Islet of Langerhans (tissue), 1 donor: ENCODE results near the gene CSN1S1.
"Not testable (repeated sequence)": the region's sequence is repeated elsewhere in the genome, so short reads cannot be mapped to it uniquely, and the experiment has no call there.

Experiments used
- FAIRE-seq: peaks from one replicate; lab custom pipeline; 2011; peaks lifted over from hg19 to GRCh38; lab: Jason Lieb, UNC

CSN1S1 gene, protein sequence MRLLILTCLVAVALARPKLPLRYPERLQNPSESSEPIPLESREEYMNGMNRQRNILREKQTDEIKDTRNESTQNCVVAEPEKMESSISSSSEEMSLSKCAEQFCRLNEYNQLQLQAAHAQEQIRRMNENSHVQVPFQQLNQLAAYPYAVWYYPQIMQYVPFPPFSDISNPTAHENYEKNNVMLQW

DNA sequence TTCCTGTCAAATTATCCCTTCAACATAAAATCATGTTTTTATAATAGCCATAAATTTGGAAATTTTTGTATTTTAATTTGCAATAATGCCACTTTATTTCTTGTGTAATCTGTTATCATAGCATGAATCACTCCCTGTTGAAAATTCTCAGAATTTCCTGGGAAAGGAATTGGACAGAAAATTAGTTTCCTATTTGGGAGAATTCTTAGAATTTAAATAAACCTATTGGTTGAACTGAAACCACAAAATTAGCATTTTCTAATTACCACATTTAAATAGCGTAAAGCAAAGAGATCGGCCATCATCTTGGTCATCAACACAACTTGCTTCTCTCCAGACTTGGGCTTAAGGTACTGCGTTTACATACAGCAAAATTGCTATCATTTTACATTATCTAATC, at the start of gene CSN1S1:
Gene CSN1S1 (plus strand): TSS at position 301 of the 400 bp plus-strand sequence. CDS start 1,488 bp downstream, outside the sequence.
- FAIRE-seq, result peak; percentile 60

DNA sequence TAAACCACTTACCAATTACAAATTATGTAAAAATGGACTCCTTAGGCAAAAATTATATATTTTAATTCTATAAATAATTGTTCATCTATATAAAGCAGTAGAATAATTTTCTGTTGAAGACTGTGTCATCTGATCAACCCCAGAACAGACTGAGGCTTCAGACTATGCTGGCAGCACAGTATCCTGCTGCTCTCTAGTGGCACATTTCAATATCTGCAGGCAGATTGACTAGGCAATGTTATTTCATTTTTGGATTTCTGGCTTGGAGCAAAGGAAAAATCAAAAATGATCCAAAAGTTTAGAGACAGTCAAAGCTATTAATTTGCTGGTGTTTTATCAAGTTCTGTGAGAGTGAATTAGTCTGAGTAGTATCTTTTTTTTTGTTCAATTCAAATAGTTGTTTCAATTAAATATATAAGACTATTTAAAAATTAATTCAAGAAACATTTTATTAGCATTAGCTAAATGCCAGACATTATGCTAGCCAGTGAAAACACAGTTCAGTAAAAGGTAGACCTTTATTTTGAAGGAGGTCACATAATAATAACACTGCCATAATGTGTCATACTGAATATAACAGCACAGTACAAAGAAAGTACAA, 49.6 kb upstream of the CSN1S1 start:
- peak; percentile 99 for FAIRE-seq

DNA sequence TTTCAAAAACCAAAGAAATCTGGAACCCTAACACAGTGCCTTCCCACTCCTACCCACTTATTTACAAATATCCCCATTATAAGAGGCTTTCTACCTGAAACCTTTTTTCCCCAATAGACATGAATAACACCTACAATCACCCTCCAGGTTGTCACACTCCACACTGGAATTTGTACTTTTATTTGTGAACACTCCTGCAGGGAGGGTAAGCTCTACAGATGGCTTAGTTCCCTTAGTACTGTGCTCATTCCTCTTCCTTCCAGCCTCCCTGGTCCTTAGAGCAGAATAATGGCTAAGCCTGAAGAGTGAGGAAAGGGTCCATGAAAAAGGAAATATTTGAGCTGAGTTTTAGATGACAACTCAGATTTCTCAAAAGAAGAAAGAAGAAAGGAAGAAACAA, 48.7 kb upstream of the CSN1S1 start:
- FAIRE-seq, result no peak

DNA sequence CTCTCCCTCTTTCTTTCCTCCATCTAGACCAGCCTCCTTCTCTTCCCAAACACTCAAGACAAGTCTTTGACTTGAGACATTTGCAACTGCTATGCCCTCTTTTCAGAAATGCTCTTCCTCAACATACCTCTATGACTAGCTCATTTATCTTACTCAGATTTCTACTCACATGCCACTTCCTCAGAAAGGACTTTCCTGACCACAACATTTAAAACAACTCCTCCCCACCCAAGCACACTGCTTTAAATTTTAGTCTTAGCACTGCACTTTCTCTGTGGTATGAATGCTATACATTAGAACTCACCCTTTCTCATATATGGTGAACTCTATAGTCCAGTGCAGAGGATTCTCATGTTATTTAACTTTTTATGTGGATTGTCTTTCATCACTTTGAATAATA, 42.5 kb upstream of the CSN1S1 start:
- FAIRE-seq, result no peak

DNA sequence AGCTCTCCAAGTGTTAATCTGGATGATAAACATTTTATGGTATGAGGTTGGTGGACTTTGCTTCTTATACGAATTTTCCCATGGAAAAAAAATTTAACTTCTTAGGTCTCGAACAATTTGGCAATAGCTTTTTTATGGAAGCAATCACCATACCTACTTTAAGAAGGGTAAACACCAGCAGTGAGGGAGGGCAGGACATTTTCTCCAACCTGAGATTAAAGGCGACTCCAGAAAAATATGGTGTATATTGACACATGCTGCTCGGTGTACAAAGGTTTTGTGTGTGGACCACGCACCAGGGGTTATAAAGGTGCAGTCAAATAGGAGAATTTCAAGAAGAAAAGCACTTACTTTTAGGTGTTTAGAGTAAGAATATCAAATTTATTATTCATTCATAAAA, 36.7 kb upstream of the CSN1S1 start:
- no peak for FAIRE-seq

DNA sequence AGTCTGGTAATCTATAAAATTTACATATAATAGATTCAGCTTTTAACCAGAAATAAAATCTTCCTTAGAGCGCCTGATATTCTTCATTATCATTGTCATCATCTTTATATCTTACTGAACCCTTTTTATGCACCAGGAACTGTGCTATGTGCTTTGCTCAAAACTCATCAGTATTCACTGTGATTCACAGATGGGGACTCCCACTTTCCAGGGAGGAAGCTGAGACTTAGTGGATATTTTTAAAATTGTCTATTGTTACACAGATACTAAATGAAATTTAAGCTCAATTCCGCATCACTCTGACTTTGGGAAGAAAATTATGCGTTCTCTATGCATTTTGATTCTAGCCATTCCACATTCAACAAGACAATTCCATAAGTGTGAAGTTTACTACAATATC, 36.1 kb upstream of the CSN1S1 start:
- no peak for FAIRE-seq

DNA sequence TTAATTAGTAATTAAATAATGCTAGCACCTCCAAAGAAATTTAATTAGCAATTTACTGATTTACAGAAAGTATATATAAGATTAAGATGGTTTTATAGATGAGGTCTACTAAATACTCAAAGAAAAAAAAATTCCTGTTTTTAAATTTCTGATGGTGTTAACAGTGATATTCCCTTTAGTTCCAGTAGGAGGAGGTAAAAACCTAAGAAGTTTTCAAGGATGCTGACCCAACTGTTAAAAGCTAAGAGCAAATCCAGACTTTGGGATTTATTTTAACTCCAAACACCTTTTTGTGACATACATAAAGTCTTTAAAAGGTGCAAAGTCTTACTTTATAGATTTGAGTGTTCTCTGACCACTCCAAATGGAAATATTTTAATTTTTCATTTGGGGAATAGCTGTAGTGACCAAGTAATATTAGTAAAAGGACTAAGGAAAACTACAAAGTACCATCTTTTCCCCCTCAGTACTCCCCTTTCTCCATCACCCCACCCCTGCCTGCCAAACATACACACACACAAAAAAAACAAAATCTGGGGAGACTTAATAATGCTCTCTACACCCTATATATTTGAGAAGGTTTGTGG, 34.2 kb upstream of the CSN1S1 start:
- FAIRE-seq, result peak; percentile 92

DNA sequence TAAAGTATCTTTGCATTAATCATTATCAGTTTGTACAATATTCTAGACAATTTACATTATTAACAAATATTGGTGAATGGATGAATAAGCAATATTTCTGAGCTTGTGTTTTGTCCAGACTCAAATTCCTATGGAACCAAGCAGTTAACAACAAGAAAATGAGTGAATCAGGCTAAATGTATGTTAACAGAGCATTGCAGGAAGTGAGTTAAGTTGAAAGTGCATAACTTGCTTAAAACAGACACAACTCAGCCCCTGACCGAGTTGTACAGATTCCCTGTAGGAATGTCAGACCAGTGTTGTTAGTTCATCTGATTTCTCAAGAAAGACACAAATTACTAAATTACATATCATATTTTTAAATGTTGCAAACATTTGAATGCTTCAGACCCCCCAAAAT, 23.7 kb upstream of the CSN1S1 start:
- FAIRE-seq, result no peak

DNA sequence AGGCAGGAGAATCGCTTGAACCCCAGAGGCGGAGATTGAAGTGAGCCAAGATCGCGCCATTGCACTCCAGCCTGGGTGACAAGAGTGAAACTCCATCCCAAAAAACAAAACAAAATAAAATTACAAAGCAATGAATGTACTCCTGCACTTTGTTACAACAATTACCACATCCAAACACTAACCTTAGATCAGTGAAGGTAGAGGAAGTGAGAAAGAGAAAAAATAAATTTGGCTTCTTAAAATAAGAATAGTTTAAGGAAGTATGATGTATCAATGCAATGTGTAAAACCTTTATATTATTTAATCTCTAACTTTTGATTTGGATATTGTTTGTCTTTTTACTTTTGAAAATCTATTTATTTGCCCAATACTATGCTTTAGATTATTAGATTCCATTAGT, 21.7 kb upstream of the CSN1S1 start:
- FAIRE-seq, result no peak

DNA sequence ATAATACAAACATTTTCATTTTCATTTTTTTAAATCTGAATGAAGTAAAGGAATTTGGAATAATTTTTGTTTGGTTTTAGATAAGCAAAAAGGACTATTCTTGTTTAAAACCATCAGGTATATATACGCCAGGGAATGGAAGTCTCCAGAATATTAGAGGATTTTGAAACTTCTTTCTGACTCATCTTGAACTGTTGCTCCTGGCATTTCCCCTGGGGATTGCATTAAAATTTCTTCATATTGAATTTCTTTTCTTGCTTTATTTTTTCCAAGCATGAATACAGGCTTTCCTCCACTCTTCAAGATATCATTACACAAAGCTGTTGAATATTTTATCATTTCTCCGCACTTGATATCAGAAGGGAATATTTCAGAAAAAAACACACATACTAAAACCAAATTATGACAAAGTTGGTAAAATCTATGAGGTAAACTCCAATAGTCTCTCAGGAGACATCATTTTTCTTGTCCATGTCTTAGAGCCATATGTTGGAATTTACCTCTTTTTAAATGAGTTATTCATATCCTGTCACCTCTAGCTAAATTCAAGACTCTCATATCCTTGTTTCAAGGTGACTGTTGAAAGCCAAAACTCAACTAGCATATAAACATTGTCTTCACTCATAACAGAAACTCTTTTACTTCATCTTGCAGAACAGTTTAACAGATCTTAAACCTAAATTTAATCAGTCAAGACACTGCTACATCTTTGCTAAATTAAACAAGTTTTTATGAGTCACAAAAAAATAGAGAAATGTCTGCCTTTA, 20.7 kb upstream of the CSN1S1 start:
- no peak for FAIRE-seq

DNA sequence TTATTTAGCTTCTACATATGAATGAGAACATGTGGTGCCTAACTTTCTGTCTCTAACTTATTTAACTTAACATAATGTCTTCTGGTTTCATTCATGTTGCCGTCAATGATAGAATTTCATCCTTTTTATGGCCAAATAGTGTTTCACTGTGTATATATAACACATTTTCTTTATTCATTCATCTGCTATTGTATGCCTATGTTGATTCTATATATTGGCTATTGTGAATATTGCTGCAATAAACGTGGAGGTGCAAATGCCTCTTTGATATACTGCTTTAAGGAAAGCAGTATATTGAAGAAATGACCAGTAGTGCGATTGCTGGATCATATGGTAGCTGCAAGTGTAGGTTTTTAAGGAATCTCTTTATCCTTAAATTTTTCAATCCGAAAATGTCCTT, 10.0 kb upstream of the CSN1S1 start:
- FAIRE-seq, result no peak

DNA sequence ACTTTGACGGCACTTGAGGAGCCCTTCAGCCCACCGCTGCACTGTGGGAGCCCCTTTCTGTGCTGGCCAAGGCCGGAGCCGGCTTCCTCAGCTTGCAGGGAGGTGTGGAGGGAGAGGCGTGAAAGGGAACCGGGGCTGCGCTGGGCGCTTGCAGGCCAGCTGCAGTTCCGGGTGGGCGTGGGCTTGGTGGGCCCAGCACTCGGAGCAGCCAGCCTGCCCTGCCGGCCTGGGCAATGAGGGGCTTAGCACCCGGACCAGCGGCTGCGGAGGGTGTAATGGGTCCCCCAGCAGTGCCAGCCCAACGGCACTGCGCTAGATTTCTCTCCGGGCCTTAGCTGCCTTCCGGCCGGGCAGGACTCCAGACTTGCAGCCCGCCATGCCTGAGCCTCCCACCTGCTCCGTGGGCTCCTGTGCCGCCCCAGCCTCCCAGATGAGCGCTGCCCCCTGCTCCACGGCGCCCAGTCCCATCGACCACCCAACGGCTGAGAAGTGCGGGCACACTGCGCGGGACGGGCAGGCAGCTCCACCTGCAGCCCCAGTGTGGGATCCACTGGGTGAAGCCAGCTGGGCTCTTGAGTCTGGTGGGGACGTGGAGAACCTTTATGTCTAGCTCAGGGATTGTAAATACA, 7.0 kb upstream of the CSN1S1 start:
- not testable (repeated sequence) for FAIRE-seq

DNA sequence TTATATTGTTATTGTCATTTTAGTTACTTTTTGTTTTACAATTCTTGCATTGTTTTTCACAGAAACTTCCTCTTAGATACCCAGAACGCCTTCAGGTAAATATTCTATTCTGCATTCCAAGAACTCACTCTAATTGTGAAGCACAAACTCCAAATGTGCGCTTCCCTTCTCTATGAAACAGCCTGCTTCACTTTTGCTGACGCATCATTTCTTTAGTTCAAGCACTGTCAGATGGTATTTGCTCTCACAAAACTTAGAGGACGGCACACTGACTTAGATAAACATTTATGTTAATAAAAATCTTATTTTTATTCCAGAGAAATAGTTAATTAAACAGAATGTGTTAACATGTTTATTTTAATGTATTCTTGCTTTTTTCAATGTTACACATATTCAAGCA, 3.3 kb downstream of the CSN1S1 start:
- peak; percentile 24 for FAIRE-seq

DNA sequence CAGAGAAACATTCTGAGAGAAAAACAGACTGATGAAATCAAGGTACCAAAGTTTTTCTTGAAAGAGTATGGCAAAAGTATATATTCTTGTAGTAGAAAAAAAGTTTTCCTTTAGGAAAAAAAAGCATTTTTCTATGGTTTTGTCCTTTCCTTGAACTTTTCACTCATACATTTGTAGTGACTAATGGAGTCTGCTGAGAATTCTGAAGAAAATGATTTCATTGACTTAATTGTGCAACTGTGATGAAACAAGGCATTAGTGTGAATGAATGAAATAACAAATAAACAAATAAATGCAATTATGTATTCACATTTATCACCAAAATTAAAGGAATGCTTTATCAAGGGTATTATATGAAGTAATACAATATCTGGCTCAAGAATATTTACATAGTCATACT, 5.7 kb downstream of the CSN1S1 start:
- FAIRE-seq, result no peak

DNA sequence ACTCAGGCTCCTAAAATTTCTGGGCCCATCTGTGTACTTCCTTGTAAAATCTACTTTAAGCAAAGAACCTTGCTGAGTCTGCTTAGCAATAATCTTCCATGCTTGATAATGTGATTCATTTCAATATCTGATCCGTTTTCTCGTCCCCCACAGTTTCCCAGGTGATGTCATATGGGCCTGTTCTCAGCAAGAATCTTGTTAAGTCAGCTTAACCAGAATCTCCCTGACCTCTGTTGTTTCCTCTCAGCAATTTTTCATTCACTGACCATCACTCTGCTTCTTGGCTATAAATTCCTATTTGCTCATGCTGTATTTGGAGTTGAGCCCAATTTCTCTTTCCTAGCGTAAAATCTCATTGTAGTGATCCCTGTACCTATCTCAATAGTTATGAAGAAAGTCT, 20.7 kb downstream of the CSN1S1 start:
- FAIRE-seq, result no peak

DNA sequence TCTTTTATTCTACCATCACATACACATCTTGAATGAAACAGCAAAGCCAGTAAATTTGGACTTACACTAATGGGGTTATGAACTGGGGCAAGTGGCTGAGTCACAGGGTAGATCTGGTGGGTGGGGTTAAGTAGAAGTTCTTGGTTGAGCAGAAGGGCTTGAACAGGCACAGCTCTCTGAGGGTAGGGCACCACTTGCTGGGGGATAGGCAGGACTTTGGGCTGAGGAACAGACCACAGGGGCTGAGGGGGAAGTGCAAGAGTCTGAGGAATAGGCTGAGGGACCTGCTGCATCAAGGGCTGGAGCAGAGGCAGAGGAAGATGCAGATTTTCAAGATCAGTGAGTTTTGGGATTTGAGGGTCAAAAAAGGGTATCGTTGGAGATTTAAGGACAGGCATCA, 26.3 kb downstream of the CSN1S1 start:
- no peak for FAIRE-seq

DNA sequence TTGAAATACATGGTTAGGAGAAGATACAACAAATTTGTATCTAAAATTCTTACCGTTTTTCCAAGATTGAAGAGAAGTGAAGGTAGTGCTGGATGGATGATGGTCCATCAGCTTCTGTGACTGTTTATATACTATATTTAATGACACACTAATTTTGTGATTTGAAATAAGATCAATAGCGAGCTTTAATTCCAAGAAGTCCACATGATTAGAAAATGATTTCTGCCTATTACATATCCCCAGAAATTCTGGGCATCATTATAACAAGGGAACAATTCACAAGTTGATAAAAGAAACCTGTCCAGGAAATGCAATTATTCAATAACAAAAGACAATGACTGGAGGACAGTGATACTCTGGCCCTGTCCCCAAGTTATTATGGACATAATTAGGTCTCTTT, 34.8 kb downstream of the CSN1S1 start, which contains the start of gene CSN2:
Gene CSN2 (minus strand): TSS at position 101 of the 400 bp plus-strand sequence. CDS start 4,733 bp downstream, outside the sequence.
- no peak for FAIRE-seq

DNA sequence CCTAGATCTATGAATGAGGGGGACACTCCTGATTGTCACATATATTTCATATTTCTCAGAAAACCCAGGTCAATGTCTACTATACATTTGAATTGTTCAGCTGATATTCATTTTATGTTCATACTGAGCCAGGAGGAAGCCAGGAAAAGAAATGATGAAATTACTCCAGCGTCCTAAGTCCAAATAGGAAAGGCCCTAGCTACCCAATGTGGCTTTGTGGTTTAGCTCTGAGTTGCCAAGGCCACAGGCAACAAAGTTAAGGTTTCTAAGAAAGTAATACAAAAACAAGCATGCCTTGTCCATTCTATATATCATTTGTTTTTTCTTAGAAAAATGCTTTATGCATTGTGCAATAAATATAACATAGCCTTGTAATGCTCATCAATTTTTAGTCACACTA, 39.2 kb downstream of the CSN1S1 start:
- no peak for FAIRE-seq

DNA sequence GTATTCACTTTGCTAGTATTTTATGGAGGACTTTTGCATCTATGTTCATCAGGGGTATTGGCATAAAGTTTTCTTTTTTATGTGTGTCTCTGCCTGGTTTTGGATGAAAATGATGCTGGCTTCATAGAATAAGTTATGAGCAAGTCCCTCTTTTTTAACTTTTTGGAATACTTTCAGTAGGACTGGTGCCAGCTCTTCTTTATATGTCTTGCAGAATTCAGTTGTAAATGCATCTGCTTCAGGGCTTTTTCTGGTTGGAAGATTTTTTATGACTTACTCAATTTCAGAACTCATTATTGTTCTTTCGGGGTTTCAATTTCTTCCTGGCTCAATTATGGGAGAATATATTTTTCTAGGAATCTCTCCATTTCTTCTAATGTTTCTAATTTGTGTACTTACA, 43.8 kb downstream of the CSN1S1 start:
- no peak for FAIRE-seq

DNA sequence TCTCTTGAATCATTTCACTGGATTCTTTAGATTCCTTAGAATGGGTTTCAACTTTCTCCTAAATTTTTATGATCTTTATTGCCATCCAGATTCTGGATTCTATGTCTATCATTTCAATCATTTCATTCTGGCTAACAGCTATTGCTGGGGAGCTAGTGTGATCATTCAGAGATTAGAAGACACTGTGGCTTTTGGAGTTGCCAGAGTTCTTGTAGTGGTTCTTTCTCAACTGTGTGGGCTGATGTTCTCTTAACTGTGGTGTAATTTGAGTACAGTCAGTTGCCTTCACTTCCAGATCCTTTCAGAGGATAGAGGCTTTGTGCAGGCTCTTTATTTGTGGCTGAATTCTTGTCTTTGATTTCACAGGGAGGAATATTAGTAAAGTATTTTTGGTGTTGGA, 46.7 kb downstream of the CSN1S1 start:
- FAIRE-seq, result no peak

DNA sequence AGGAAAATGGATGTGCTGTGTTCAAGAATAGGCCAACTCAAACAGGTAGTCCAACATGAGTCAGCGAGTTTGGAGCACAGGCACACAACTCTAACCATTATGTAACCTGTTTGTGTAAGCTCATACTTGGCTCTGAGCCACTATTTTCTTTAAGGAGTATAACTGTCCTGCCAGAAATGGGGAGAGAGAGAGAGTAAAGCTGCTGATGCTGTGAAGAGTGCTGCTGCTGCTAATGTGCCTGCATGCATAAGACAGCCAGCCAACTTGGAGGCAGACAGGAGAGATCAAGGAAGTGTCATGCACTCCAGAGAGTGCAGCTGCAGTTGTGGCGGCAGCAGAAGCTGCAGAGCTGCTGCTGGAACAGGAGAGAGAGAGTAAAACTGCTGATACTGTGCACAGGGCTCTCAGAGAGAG, 53.2 kb downstream of the CSN1S1 start:
- FAIRE-seq, result no peak

DNA sequence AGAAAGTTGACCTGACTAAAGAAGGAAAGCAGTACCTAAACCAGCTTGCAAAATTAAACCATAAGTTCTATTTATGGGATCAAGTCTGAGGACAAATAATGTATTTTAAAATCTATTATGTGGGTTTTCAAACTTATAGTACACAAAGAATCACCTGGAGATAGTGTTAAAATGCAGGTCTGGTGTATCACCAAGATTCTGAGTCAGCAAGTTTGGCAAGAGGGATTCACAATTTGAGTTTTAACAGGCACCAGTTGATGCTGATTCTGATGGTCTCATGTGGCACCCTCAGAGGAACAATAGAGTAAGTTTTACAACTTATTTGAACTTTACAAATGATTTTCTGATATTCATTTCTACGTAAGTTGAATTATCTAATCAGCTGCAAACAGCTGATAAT, 55.8 kb downstream of the CSN1S1 start:
- no peak for FAIRE-seq

DNA sequence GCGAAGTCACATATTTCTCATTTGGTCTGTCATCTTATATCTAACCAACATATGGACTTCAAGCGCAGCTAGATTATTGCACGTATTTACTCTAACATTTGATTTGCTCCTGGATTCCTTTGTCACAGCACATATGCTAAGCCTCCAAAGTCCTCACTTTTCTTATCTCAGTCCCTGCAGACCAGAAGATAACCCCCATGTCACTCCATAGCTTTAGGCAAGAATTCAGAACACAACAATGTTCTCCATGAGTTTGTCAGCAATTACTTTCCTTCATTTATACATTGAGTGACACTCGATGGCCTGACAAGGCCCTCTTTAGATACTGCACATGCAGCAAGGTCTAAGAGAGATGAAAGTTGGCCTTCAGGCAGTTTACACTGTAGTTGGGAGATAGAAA, 60.1 kb downstream of the CSN1S1 start:
- no peak for FAIRE-seq
